PC-3 (cell line): ENCODE measurements around the gene STRADA. TPM values are rescaled to one million over a fixed set of nuclear protein-coding genes. Genes with fewer than 3 reads are reported as not detected.

Experiments
- ATAC-seq: fragments of 200-7000 bp; cut with Tn5 transposase; 2 replicates; pipeline ENCODE4 v1.9.1; 2020; ENCODE audit warnings: mild to moderate bottlenecking, moderate library complexity
- BruUV-seq: library from RNA; stranded (reverse); fragments of 400-500 nt; replicated peaks from 2 replicates; lab custom pipeline; 2021; lab: Mats Ljungman, UMichigan
- CTCF ChIA-PET: fragments of 300-600 bp; sonication (Branson Sonifier 250); formaldehyde crosslinking; loops from one replicate; lab custom pipeline; 2022; ENCODE audit warnings: antibody characterized with exemption; lab: Charles Lee
- POLR2A ChIA-PET: fragments of 300-600 bp; sonication (Branson Sonifier 250); formaldehyde crosslinking; loops from one replicate; lab custom pipeline; 2022; ENCODE audit warnings: antibody characterized with exemption; ENCODE audit not compliant: unreplicated experiment; lab: Charles Lee
- DNase-seq: peaks from one replicate; pipeline ENCODE4 v3.0.0-alpha.2; 2015
- H2AFZ ChIP-seq: fragments of 300-600 bp; sonication (generic); 2 replicates; pipeline ENCODE4 v1.6.0; 2016; ENCODE audit warnings: antibody characterized with exemption, low read length
- H3F3A ChIP-seq: fragments of 300-600 bp; sonication (generic); one replicate; pipeline ENCODE4 v1.6.0; 2017; ENCODE audit warnings: antibody characterized with exemption, low read length, control low read depth, mild to moderate bottlenecking; ENCODE audit not compliant: unreplicated experiment
- H3K27ac ChIP-seq: fragments of 300-600 bp; sonication (generic); 2 replicates; pipeline ENCODE4 v1.5.1; 2016; ENCODE audit warnings: mild to moderate bottlenecking, low read length
- H3K27me3 ChIP-seq: fragments of 300-600 bp; sonication (generic); 2 replicates; pipeline ENCODE4 v1.6.1; 2016; ENCODE audit warnings: low read length, mixed read lengths
- H3K36me3 ChIP-seq: fragments of 300-600 bp; sonication (generic); 2 replicates; pipeline ENCODE4 v1.6.1; 2016; ENCODE audit warnings: low read depth, mixed run types, low read length, mixed read lengths
- H3K4me1 ChIP-seq: fragments of 300-600 bp; sonication (generic); 2 replicates; pipeline ENCODE4 v1.5.1; 2016; ENCODE audit warnings: low read length; ENCODE audit not compliant: insufficient read depth
- H3K4me2 ChIP-seq: fragments of 300-600 bp; sonication (generic); 2 replicates; pipeline ENCODE4 v1.6.0; 2016; ENCODE audit warnings: low read length
- H3K4me3 ChIP-seq: fragments of 300-600 bp; sonication (generic); 2 replicates; pipeline ENCODE4 v1.5.1; 2016; ENCODE audit warnings: mild to moderate bottlenecking, low read length, mixed read lengths
- H3K79me2 ChIP-seq: fragments of 300-600 bp; sonication (generic); 2 replicates; pipeline ENCODE4 v1.6.1; 2017; ENCODE audit warnings: low read length, mixed read lengths
- H3K9ac ChIP-seq: fragments of 300-600 bp; sonication (generic); 2 replicates; pipeline ENCODE4 v1.6.0; 2016; ENCODE audit warnings: mild to moderate bottlenecking, low read length
- H3K9me2 ChIP-seq: fragments of 300-600 bp; sonication (generic); replicated peaks from 2 replicates; pipeline ENCODE4 v1.6.1; 2016; ENCODE audit warnings: mixed run types, low read length, mixed read lengths
- H3K9me3 ChIP-seq: fragments of 300-600 bp; sonication (generic); 2 replicates; pipeline ENCODE4 v1.6.1; 2016; ENCODE audit warnings: low read length, mixed read lengths
- H4K20me1 ChIP-seq: fragments of 300-600 bp; sonication (generic); 2 replicates; pipeline ENCODE4 v1.6.1; 2016; ENCODE audit warnings: low read length, mixed read lengths
- CTCF ChIP-seq: fragments of 300-600 bp; sonication (generic); conservative IDR thresholded peaks from 2 replicates; pipeline ENCODE4 v1.5.1; 2017; ENCODE audit warnings: antibody characterized with exemption, low read depth, mild to moderate bottlenecking, low read length
- EZH2 ChIP-seq: fragments of 300-600 bp; sonication (generic); IDR thresholded peaks from one replicate; pipeline ENCODE4 v1.6.1; 2017; ENCODE audit warnings: antibody characterized with exemption, mild to moderate bottlenecking, low read length; ENCODE audit not compliant: unreplicated experiment
- EZH2phosphoT487 ChIP-seq: fragments of 300-600 bp; sonication (generic); IDR thresholded peaks from 2 replicates; pipeline ENCODE4 v1.6.1; 2018; ENCODE audit warnings: mild to moderate bottlenecking, antibody characterized with exemption, low read length, borderline replicate concordance
- intact Hi-C: fragments of 100-400 bp; cut with micrococcal nuclease; formaldehyde crosslinking; loops from 2 replicates; pipeline ENCODE4 v1.9.0; 2023
- total RNA-seq: library from RNA; depleted of rRNA; stranded (reverse); fragments of >200 nt; gene quantifications from 2 replicates; pipeline ENCODE4 v1.2.3, GENCODE V29; 2014

STRADA gene
- total RNA-seq, 1 experiment from 2014 or later, result 17.9 TPM

- intact Hi-C loops, result loop anchor here (5.0 to 10.0 kb wide), 3 partner anchors 73 to 270 kb away; partner anchors contain the start of genes FTSJ3, MAP3K3 and PSMC5
- ATAC-seq (no peak), DNase-seq (no peak)
- Histone ChIP-seq H3K9me2 (no peaks in the 10 kb centered on the region), H4K20me1 (no peaks in the 10 kb centered on the region), H3K4me2 (no peak overlapping the region), H3F3A (no peaks in the 10 kb centered on the region), H3K36me3 (peaks cover 8% of the 10 kb centered on the region; the same call in 1 of the 2 replicates), H3K4me3 (no peak overlapping the region), H3K9me3 (no peaks in the 10 kb centered on the region), H3K4me1 (peaks cover 7% of the 10 kb centered on the region; the same call in 1 of the 2 replicates), H3K27me3 (no peaks in the 10 kb centered on the region), H3K79me2 (no peaks in the 10 kb centered on the region), H3K9ac (no peak overlapping the region), H2AFZ (no peak overlapping the region), H3K27ac (no peak overlapping the region)
- POLR2A ChIA-PET, result interaction anchor here (0.6 kb wide), 1 partner anchor 256 kb away, joined by 3 read pairs; no protein-coding TSS in a partner anchor
- CTCF ChIA-PET, result no interaction called here
- TF ChIP-seq EZH2 (no peak), CTCF (no peak), EZH2phosphoT487 (no peak)
- BruUV-seq, result TSS peak; percentile 10
Measured at GRCh38 chr17:63694950-63695773, 46.4 kb downstream of the STRADA start.

- Histone ChIP-seq H4K20me1 (no peaks in the 10 kb centered on the region), H3K4me1 (peaks cover 7% of the 10 kb centered on the region; the same call in 1 of the 2 replicates), H3K4me3 (no peak overlapping the region), H3K9me3 (no peaks in the 10 kb centered on the region), H3K27ac (no peak overlapping the region), H3K27me3 (no peaks in the 10 kb centered on the region), H3K4me2 (no peak overlapping the region), H3K79me2 (no peaks in the 10 kb centered on the region), H3K9ac (no peak overlapping the region), H3K36me3 (peaks cover 8% of the 10 kb centered on the region; the same call in 1 of the 2 replicates), H2AFZ (no peak overlapping the region), H3F3A (no peaks in the 10 kb centered on the region), H3K9me2 (no peaks in the 10 kb centered on the region)
- intact Hi-C loops, result loop anchor here (10.0 kb wide), 1 partner anchor 270 kb away; no protein-coding TSS in a partner anchor
- ATAC-seq, result no peak
- no TSS peak for BruUV-seq
- DNase-seq, result no peak
- ChIA-PET POLR2A (interaction anchor here (0.6 kb wide), 1 partner anchor 255 kb away, joined by 3 read pairs; no protein-coding TSS in a partner anchor), CTCF (no interaction called here)
- TF ChIP-seq CTCF, result no peak
- no peak for TF ChIP-seq EZH2
- TF ChIP-seq EZH2phosphoT487, result no peak
Measured at GRCh38 chr17:63694229-63694949, 47.2 kb downstream of the STRADA start.
